ENCODE data around the gene GPX4.

GPX4 gene

DNA sequence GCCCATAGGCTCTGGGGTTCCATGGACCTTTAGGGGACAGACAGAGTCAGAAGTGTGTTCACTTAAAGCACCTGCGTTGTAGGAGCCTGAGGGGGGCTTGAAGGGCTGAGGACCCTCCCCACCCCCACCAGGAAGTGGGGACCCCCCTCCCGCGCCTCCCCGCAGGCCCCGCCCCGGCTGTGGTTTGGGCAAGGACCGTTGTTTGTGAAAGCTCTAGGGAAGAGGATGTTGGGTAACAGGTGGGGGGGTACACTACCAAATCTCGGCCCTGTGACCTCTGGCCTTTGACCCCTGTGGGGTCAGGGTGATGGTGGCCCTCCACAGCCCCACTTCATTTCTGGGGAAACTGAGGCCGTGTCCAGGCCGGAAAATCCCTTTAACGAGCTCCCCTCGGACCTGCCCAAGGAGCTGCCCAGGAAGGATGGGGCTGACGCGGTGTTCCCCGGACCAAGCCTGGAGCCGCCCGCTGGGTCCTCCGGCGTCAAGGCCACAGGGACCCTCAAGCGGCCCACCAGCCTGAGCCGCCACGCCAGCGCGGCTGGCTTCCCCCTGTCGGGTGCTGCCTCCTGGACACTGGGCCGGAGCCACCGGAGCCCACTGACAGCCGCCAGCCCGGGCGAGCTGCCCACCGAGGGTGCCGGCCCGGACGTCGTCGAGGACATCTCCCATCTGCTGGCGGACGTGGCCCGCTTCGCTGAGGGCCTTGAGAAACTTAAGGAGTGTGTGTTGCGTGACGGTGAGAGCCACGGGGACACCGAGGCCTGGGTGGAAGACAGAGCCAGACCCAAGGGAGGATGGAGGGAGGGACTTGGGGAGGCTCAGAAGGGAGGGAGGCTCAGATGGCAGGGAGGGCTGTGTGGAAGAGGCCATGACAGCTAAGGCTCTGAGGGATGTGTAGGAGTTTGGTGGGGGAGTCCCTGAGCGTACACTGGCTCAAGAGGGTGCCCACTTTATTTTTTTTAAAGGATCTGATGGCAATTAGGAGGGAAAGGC lies 35.5 kb upstream of the GPX4 start:
- peak; percentile 76 for DNase-seq (ENCODE audit: low spot score)

DNA sequence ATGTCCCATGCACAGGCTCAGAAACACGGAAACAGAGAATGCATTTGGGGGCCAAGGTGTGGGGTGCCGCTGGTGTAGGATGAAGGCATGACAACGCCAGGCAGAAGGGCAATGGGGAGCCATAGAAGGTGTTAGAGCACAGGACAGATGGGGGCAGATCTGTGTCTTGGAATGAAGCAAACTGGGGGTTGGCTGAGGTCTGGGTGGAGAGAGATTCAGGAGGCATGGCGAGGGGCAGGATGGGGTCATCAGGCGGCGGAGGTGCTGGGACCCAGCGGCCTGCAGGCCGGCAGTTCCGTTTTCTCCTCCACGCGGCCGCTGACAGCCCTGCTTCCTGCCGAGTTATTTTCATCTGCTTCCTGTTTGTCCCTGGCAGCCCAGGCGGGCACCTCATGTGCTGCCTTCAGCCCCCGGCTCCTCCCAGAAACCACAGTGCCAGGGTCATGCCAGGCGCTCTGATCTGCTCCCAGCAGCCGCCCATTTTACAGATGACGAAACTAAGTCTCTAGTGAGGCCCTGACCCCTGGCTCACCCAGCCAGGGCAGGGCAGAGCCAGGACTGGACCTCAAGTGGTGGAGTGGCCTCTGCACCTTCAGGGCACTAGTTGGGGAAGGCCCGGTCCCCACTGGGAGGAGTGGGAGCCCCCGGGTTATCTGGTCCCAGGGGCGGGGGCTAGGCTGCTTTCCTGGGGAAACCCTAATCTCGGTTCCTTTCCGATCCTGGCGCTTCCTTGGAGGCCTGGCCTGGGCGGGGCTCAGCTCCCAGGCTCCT lies 34.6 kb upstream of the GPX4 start:
- DNase-seq (ENCODE audit: low spot score) = peak; percentile 80

DNA sequence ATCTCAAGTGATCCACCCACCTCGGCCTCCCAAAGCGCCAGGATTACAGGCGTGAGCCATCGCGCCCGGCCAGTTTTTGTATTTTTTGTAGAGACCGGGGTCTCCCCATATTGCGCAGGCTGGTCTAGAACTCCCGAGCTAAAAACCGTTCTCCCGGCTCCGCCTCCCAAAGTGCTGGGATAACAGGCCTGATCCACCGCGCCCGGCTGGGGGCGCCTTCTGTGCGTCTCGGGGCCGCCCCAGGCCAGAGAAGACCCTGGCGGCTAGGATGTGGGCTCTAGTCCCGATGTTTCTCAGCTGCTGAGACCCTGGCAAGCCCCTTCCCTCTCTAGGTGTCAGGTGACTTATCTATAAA lies 33.2 kb upstream of the GPX4 start:
- no peak for DNase-seq (ENCODE audit: low spot score)

GRCh38 chr19:1070931-1071791 lies 32.6 kb upstream of the GPX4 start:
- DNase-seq (ENCODE audit: low spot score) = no peak

GRCh38 chr19:1072371-1073015 lies 31.3 kb upstream of the GPX4 start:
- DNase-seq (ENCODE audit: low spot score) = no peak

DNA sequence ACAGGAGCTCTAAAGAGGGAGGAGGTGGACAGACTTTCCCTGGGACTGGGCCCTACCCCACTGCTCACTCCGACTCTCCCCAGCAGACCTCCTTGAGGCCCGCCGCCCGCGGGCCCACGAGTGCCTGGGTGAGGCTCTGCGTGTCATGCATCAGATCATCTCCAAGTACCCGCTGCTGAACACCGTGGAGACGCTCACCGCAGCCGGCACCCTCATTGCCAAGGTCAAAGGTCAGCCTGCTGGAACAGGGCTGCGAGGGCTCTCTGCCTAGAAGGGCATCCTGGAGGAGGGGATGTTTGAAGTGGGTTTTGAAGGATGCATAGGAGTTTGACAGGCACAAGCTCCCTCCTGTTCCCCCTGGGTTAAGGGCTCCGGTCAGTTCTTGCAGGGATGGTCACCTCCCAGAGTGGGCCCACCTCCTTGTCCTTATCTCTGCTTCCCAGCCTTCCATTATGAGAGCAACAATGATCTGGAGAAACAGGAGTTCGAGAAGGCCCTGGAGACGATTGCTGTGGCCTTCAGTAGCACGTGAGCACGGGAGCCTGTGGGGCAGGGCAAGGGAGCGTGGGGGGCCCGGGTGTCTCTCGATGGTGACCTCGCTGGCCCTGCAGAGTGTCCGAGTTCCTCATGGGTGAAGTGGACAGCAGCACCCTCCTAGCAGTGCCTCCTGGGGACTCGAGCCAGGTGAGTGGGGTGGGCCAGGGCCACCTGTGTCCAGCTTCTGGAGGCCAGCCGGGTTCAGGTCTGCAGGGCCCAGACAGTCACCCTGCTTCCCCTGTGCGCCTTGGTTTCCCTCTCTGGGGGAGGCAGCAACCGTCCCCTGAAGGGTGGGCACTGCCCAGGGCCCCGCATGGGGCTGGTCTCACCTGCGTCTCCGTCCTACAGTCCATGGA lies 30.5 kb upstream of the GPX4 start:
- no peak for DNase-seq (ENCODE audit: low spot score)

- DNase-seq (ENCODE audit: low spot score) = no peak
Observed at GRCh38 chr19:1073956-1074517, 29.8 kb upstream of the GPX4 start.

- peak; percentile 94 for DNase-seq (ENCODE audit: low spot score)
Observed at GRCh38 chr19:1074544-1075283, 29.1 kb upstream of the GPX4 start.

DNA sequence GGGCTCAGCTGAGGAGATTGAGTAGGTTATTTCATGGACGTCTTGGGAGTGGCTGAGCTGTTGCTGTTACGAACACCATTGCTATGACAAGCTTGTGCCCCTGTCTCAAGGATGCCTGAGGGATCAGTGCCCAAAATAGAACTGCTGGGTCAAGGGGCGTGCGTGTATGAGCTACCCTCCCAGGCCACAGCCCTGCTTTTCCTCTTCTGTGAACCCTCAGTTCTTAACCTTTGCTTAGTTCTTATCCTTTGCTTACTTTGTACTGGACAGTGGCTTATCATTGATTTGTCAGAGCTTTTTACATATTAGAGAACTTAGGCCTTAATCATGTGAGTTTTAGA lies 27.8 kb upstream of the GPX4 start:
- no peak for DNase-seq (ENCODE audit: low spot score)

- DNase-seq (ENCODE audit: low spot score) = peak; percentile 96
Observed at GRCh38 chr19:1076951-1077350, 26.8 kb upstream of the GPX4 start.

DNA sequence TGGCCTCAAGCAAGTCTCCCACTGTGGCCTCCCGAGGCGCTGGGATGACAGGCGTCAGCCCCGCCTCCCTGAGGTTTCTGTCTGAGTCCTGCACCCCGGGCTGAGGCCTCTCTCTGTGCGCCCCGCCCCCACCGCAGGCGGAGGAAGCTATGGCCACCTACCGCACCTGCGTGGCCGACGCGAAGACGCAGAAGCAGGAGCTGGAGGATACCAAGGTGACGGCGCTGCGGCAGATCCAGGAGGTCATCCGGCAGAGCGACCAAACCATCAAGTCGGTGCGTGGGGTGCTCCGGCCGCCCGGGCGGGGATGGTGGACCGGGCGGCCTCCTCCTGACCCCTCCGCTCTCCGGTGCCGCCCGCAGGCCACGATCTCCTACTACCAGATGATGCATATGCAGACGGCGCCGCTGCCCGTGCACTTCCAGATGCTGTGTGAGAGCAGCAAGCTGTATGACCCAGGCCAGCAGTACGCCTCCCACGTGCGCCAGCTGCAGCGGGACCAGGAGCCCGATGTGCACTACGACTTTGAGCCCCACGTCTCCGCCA lies 24.2 kb upstream of the GPX4 start:
- peak; percentile 68 for DNase-seq (ENCODE audit: low spot score)

- no peak for DNase-seq (ENCODE audit: low spot score)
Observed at GRCh38 chr19:1080360-1081161, 23.2 kb upstream of the GPX4 start.

DNA sequence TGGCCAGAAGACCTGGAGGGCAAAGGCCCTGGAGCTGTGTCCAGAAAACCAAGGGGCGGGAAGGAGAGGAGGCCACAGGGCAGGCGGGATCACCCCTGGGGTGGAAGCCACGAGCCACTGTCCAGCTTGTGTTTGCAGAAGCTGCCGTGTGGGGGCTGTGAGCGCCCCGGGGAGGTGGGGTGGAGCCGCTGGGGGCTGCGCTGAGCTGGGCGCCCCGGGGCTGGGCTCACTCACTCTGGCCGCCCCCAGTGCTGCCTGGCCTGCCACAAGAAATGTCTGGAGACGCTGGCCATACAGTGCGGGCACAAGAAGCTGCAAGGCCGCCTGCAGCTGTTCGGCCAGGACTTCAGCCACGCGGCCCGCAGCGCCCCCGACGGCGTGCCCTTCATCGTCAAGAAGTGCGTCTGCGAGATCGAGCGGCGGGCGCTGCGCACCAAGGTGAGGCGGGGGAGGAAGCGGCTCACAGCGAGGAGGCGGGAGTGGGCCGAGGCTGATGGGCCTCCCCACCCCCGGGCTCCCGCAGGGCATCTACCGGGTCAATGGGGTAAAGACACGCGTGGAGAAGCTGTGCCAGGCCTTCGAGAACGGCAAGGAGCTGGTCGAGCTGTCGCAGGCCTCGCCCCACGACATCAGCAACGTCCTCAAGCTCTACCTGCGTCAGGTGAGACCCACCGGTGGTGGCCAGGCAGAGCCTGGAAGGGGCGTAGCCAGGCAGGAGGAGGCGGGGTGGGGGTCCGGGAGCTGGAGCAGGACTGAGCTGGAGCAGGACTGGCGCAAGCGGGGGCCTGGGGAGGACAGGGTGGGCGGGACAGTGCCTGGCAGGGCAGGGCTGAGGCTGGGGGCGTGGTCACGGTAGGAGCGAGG lies 22.3 kb upstream of the GPX4 start:
- DNase-seq (ENCODE audit: low spot score) = no peak

DNA sequence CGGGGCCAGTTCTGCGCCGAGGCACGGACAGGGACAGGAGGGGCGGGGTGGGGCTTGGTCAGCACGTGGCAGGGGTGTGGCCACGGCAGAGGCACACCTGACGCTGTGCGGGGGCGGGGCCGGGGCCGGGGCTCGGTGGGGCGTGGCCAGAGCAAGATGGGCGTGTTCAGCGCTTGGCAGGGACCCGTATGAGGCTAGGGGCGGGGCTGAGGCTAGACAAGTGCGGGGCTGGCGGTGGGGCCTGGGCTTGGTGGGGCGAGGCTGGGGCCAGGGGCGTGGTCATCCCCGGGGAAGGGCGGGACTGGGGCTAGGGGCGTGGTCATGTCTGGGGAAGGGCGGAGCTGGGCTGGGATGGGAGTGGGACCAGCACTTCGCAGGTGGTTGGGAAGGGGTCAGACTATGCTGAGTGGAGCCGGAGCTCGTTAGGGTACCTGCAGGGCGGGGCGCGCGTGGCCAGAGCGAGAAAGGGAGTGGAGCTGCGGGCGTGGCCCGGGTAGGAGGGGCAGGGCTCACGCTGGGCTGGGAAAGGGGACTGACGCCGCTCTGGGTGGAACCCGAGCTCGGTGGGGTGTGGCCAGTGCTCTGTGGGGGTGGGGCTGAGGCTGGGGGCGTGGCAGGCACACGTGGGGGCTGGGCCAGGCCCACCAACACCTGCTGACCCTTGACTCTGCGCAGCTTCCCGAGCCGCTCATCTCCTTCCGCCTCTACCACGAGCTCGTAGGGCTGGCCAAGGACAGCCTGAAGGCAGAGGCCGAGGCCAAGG lies 21.4 kb upstream of the GPX4 start:
- peak; percentile 81 for DNase-seq (ENCODE audit: low spot score)

GRCh38 chr19:1082928-1083816 lies 20.6 kb upstream of the GPX4 start:
- DNase-seq (ENCODE audit: low spot score) = no peak

Measured in CD4-positive, alpha-beta T cell treated with Interleukin-15 for 4 hours (primary cell).